NCI-H2171 (cell line): Measurements from ENCODE around the gene NPFF.

Experiments used
- DNase-seq: peaks from one replicate; lab custom pipeline; 2025; lab: John Stamatoyannopoulos, UW

NPFF gene

GRCh38 chr12:53513712-53514410 is 6.6 kb upstream of the NPFF start:
- DNase-seq = no peak

GRCh38 chr12:53510181-53510812 is 3.0 kb upstream of the NPFF start:
- no peak for DNase-seq

- DNase-seq = peak; percentile 44
Observed at GRCh38 chr12:53508534-53509170, 1.4 kb upstream of the NPFF start.

DNA sequence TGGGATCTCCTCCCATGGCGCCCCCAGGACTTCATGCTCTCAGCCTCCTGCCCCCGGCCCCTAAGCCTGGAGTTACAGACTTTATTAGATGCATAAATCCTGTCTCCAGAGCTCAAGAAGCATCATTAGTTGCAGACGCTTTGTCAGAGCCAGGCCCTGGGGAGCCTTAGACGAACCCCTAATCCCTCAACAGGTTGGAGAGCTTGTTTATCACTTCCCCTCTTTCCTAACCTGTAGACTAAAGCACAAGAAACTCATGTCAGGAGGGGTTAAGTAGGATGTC is 260 bp upstream of the NPFF start:
- no peak for DNase-seq

DNA sequence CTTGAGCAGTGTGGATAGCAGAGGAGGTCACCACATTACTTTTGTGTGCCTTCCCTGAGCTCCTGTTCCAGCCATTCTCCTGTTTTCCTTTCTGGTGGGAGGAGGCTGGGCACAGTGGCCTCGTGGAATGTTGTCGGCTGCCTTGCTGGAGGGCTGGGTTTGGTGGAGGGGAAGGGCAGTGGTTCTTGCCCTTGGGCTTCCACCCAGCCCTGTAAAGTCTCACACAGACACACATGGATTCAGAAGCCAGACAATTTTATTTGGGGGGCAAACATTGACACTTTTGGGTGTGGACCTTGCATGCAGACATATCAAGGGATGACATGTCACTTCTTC is 866 bp downstream of the NPFF start:
- DNase-seq = no peak

- no peak for DNase-seq
Observed at GRCh38 chr12:53505555-53506449, 1.5 kb downstream of the NPFF start.

DNA sequence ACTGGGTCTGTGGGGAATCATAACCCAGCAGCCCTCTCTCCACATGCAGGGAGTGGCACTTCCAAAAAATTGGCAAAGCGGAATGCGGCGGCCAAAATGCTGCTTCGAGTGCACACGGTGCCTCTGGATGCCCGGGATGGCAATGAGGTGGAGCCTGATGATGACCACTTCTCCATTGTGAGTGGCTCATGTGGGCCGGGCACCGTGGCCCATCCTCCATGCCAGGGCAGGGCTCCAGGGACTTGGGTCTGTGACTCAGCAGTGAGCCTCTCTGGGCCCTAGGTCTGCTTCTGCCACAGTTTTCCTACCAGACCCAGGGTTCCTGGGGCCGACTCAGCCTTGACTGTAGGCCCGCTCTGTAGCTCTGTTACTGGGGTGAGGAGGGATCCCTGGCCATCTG is 2.2 kb downstream of the NPFF start:
- no peak for DNase-seq

- DNase-seq = no peak
Observed at GRCh38 chr12:53504004-53504920, 3.0 kb downstream of the NPFF start.

GRCh38 chr12:53502983-53503728 is 4.1 kb downstream of the NPFF start:
- no peak for DNase-seq

- DNase-seq = no peak
Observed at GRCh38 chr12:53502331-53502730, 5.0 kb downstream of the NPFF start.

- DNase-seq = no peak
Observed at GRCh38 chr12:53501615-53502181, 5.6 kb downstream of the NPFF start.

DNA sequence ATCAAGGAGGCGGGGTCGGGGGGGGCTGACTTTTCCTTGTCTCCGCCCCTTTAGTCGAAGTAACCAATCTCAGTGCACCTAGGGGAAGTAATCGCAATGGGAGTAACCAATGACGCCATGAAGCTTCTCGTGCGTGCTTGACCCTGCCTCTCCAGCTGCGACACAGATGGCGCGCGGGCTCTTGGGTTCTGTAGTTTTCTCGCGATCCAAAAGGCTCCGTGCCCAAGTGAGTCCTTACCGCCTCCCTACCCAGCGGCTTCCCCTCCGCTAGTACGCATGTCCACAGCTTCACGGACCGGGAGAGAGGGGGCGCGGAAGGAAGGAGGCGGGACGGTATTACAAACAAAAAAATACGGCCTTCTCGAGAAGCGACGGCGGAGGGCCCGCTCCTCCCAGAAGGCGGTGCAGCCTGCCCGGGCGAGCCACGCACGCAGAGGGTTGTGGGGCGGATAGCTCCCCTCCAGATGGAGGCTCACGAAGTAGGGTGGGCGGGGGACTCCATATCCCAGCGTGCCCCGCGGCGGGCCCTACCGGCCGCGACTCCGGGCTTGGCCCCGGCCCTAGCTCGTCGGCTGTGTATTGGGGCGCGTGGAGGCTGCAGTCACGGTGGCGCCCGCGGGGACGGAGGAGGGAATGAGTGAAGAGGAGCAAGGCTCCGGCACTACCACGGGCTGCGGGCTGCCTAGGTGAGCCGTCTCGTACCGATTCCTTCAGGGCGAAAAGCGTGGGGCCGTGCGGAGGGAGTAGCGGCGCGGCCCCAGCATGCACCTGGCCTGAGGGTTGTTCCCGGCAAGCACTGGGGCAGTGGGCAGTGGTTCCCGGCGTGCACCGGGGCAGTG is 6.3 kb downstream of the NPFF start, which contains the start of gene TARBP2:
TSS of gene TARBP2 (plus strand) at position 508 of the 839 bp plus-strand sequence. CDS start at position 634, 126 bp downstream.
- DNase-seq = peak; percentile 99

DNA sequence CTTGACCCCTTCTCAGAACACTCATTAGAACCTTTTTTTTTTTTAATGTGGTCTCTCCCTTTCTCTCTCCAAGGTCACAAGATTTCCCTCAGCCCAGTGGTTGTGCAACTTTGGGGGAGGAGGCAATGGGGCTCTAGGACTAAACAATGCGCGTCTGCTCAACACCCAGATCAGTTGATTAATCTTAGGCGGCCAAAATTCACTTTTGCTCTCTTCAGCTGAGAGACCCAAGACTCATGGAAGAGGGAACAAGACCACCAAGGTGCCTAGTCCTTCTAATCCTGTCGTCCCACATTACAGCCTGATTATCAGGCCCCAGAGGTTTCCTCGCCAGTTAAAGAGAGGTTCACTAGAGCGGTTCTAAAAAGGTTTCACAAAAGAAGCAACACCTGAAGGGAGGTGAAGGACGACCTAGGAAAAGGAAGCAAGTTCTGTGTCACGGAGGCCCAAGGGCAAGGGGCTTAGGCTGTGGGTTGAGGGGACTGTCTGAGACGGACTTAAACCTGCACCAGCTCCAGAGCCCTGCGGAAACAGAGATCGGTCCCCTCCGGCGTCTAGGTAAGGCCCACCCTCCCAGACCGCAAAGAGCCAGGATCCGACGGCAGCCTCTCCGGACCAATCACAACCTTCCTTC is 7.0 kb downstream of the NPFF start:
- DNase-seq = no peak

DNA sequence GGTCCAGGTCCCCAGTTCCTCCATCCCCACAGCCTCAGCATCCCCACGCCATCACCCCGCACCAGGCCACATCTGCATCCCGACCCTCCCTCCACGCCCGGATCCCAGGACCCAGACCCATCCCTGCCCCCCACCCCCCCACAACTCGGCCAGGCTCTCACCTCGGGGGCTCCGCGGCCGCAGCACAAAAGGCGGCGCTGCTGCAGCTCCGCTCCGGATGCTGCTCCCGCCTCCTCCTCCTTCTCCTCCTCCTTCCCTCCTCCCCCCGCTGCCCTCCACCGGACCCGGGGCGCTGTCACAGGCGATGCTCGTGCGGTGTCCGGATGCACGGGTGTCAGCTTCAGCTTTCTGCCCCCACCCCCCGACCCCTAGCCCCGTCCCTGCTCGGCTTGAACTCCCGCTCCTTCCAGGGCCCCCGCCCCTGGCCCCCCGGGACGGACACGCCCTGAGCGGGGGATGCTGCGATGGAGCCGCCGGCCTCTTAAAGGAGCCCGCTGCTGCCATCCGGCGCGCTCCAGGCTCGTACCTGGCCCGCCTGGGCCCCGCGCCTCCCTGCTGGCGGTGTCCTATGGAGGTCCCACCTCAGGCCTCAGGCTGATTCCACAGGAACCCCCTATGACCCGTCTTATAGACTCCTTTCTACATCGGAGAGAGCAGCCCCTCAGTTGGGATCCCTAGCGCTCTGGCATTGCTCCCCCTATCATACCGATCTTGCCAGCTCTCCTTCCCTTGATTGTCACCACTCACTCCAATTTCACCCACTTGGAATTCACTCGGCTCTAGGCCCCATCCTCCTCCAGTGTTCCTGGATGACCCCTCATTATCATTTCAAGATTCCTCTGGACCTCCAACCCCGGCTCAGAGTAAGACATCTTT is 7.8 kb downstream of the NPFF start, which contains the start of gene MAP3K12:
TSS of gene MAP3K12 (minus strand) at position 193 of the 876 bp plus-strand sequence. CDS start 12,067 bp downstream, outside the sequence.
- peak; percentile 75 for DNase-seq

DNA sequence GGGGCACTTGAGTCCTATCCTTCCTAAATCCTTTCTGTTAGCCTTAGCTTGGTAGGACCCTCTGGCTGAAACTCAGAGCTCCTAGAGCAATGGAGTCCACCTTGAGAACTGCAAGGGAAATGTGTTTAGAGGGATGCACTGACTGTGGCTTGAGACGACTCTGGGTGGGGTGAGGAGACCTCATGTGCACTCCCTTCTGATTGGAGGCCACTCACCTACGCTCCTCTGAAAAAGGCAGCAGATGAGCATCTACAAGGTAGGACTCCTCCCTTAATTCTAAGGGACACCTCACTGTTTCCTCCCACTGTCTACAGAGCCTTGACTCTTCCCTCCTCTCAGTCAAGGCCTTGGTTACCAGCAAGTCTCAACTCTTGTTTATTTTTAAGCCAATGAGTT is 9.1 kb downstream of the NPFF start:
- DNase-seq = no peak

DNA sequence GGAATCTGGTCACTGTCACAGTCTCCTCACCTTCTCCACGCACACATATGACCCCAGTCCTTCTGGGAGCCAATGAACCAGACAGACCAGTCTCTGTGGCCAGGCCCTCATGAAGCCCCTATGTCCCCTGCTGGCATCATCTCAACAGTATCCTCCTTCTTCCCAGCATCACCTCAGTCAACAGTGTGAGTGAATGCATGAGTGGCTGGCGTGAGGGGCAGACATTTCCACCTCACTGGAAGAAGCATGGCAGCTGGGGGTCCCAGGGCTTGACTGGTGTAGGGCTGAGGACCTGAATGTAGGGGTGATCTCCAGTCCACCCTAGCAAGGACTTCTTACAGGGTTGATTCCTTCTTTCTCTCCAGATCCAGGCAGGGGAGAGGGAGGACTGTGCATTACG is 9.8 kb downstream of the NPFF start:
- no peak for DNase-seq

- DNase-seq = no peak
Observed at GRCh38 chr12:53496752-53497032, 10.6 kb downstream of the NPFF start.
